Measurements from ENCODE around the gene MAEA.

MAEA gene

DNA sequence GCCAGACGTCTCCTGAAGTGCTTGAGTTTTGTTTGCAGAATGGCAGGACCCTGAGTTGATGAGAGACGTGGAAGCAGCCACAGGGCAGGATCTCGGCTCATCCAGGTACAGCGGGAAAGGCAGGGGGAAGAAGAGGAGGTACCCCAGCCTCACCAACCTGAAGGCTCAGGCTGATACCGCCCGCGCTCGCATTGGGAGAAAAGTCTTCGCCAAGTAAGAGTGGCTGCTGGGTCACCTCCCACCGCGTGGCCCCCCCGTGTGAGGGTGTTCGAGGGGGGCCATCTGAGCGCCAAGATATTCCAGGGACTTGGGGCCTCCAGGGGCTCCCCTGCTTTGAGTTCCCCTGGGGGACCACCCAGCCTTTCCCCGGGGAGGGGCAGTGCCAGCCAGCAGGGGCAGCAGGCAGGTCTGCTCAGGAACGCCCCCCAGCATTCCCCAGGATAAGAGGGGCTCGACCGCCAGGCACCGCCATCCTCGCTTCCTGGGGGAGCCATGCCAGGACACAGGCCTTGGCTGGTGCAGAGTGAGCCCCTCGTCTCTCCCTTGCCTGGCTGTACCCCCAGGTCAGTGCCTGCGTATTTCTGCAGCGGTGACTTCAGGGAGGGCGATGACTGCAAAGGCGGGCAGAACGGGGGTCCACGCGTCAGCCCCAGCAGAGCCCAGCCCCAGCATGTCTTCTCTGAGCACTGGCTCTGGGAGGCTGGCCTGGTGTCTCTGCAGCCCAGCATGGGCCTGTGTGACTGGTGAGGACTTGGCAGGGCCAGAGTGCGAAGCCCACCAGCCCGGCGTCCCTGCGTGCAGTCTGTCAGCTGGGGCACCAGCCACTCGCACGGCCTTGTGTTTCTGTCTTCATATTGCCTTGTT is 94.3 kb downstream of the MAEA start:
- DNase-seq = no peak

- no peak for DNase-seq
Observed at GRCh38 chr4:1384675-1385372, 95.1 kb downstream of the MAEA start.

- DNase-seq = no peak
Observed at GRCh38 chr4:1385373-1386340, 96.0 kb downstream of the MAEA start.

All from SHP77 treated with DMSO at 0.1 percent for 48 hours (cell line).